Left ventricle myocardium superior (tissue), 1 donor: ENCODE data around the gene SMCO3. TPM values are rescaled to one million over a fixed set of nuclear protein-coding genes. Genes with fewer than 3 reads are reported as not detected.

ENCODE experiments used
- ATAC-seq: fragments of 200-7000 bp; cut with Tn5 transposase; one replicate; pipeline ENCODE4 v1.9.1; 2020; ENCODE audit warnings: mild to moderate bottlenecking, moderate library complexity
- DNase-seq: peaks from one replicate; pipeline ENCODE4 v3.0.0-alpha.2; 2020
- intact Hi-C: fragments of 100-400 bp; cut with micrococcal nuclease; formaldehyde crosslinking; loops from one replicate; pipeline ENCODE4 v1.11.0; 2022
- long read RNA-seq: library from polyadenylated mRNA; unstranded; transcript quantifications from one replicate; pipeline ENCODE4 v2.0.0, GENCODE V29; 2021
- total RNA-seq: library from RNA; stranded (reverse); fragmentation: NEBNext Ultra II Directional; extraction: Animal tissue kit (Norgen Biotek cat#: 25700); gene quantifications from one replicate; pipeline ENCODE4 v1.2.1, GENCODE V29; 2021
- donor health status: DM: no; HTN: yes; CAD: no; lungs with severe emphysema.

The SMCO3 gene
- total RNA-seq = 0.20 TPM
- long read RNA-seq = 0 reads

DNA sequence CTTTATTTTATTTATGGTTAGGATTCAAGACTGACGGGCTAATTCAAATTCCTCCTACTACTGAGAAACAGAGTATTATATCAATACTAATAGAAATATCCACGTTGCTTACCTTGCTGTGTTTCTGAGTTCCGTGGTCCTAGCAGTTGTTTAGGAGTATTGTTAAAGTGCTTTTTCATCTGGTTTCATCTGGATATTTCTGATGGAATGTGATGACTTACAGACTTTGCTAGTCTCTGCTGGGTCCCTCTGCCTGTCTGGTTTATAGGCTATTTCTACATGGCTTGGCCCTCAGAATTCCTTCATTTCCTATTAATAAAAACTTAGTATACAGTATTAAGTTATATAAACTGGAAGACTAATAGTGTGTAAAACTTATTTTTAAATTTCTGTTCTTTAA, at the start of gene SMCO3:
TSS of gene SMCO3 (minus strand) at position 169 of the 400 bp plus-strand sequence. CDS start 7,502 bp downstream, outside the sequence.
- ATAC-seq = no peak
- DNase-seq = no peak

DNA sequence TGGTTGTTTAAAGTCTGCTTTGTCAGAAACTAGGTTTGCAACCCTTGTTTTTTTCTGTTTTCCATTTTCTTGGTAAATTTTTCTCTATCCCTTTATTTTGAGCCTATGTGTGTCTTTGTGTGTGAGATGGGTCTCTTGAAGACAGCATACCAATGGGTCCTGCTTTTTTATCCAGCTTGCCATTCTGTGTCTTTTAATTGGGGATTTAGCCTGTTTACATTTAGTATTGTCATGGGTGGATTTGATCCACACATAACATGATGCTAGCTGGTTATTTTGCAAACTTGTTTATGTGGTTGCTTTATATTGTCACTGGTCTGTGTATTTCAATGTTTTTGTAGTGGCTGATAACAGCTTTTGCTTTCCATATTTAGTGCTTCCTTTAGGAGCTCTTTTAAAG, 46.5 kb upstream of the SMCO3 start:
- ATAC-seq = no peak
- intact Hi-C loops = no loop called here
- DNase-seq = no peak

More for the DNA sequence above, at the start of gene SMCO3:
- intact Hi-C loops = no loop called here

DNA sequence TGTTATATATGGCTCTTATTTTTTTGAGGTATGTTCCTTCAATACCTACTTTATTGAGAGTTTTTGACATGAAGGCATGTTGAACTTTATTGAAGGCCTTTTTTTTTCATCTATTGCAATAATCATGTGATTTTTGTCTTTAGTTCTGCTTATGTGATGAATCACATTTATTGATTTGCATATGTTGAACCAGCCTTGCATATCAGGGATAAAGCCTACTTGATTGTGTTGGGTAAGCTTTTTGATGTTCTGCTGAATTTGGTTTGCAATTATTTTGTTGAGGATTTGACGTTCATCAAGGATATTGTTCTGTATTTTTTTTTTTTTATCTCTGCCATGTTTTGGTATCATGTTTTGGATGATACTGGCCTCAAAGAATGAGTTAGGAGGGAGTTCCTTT, 44.5 kb upstream of the SMCO3 start:
- DNase-seq = no peak
- intact Hi-C loops = no loop called here
- ATAC-seq = no peak

DNA sequence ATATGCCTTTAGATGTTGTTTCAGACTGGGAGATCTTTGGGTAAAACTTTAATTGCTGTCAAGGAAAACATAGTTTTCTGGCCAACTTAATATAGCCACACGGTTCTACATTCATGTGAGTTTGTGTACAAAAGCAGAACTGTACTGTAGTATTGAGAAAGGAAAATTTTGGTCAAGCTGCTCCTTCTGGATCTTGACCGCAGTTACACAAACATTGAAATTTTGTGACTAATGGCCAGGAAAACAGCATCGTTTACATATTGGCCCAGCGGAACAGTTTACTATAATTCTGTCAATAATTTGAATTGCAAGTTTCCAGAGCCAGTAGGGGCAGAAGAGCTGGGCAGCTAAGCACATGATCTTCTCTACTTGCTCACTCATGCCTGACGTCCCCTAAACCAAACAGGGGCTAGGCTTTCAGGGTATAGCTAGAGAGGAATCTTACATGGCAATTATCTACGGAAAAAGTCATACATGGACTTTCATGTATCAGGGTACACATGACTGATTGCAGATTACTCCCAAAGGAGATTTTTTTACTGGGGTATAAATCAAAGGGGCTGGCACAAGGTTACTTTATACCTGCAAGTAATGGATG, 40.7 kb upstream of the SMCO3 start:
- intact Hi-C loops = no loop called here
- ATAC-seq = peak; percentile 45

DNA sequence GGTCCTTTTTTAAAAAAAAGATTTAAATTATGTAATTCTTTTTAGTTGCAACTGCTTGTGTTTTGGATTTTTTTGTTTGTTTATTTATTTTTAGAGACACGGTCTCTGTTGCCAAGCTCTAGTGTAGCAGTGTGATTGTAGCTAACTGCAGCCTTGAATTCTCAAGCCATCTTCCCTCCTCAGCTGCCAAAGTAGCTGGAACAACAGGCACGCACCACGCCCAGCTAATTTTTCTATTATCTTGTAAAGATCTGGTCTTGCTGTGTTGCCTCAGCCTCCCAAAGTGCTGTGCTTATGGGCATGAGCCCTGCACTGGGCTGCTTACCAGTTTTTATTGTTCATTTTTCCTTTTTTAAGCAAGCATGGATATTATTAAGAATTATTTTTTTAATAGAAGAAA, 40.0 kb upstream of the SMCO3 start:
- no peak for DNase-seq
- peak; percentile 49 for ATAC-seq
- intact Hi-C loops = no loop called here

More for the DNA sequence above, 40.7 kb upstream of the SMCO3 start:
- DNase-seq = no peak

DNA sequence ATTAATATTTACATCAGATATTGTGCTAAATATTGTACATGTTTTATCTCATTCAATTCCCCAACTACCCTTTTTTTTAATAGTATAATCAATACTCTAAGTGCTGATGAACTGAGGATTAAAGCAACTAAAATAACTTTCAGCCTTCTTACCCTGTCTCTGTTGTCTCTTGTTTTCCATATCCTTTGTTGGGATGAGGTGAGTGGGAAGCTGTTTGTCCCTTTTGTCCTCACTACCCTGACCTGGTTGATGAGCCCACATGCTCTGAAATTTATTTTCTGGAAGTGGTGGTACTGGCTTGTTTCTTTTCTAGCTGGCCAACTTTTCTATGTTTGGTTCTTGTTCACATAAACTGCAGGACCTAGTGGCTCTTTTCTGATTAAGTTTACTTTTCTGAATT, 38.9 kb upstream of the SMCO3 start:
- no peak for DNase-seq
- intact Hi-C loops = no loop called here

DNA sequence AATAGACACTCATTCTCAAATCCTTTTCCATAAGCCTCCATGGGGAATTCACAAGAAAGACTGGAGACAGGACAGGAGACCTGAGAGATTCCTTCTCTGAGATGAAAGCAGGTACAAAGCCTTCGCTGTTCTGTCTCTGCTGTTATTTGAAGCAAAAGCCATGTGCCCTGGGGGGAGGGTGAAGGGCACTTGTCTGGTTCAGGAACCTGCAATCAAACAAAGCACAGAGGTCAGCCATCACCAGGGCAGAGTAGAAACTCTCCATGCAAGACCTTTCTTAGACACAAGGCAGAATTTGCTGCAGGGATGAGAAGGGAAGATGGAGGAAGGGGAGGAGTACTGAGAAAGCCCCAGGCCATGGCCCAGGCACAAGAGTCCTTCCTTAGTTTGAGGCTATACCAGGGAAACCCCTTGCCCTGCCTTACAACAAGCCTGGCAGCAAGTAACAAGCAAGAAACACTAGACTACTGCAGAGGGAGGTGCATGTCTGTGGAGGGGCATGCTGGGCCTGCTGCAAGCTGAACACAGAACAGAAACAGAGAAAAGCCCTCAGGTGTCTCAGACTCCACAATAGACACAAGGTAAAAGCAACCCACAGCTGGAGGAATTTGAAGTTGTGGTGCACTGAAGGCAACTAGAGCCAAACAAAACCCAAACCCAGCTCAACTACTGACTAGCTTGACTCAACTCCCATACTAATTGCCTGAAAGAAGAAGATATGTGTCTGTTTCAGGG, 37.1 kb upstream of the SMCO3 start:
- intact Hi-C loops = no loop called here
- ATAC-seq (no peak), DNase-seq (no peak)

More for the DNA sequence above, 38.9 kb upstream of the SMCO3 start:
- no peak for ATAC-seq

DNA sequence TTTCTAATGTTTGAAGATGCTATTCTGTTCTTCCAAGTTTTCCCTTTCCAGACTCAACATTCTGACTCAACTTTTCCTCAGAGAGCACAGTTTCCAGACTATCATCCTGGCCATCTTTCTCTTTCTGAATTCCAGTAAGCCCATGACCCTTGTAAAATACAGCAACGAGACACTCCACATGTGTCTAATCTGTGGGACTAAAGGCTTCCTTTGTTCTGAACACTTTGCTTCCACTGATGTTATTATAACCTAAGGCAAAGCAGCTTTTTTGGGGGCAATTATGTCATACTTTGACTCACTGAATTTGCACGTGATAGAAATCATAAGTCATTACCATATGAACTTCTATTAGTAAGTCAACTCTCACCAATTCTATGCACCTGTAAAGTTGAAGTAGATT, 35.7 kb upstream of the SMCO3 start:
- ATAC-seq = peak; percentile 85
- intact Hi-C loops = loop anchor here (5.0 kb wide), 1 partner anchor 38 kb away; the partner anchor contains the start of gene MGP
- no peak for DNase-seq

DNA sequence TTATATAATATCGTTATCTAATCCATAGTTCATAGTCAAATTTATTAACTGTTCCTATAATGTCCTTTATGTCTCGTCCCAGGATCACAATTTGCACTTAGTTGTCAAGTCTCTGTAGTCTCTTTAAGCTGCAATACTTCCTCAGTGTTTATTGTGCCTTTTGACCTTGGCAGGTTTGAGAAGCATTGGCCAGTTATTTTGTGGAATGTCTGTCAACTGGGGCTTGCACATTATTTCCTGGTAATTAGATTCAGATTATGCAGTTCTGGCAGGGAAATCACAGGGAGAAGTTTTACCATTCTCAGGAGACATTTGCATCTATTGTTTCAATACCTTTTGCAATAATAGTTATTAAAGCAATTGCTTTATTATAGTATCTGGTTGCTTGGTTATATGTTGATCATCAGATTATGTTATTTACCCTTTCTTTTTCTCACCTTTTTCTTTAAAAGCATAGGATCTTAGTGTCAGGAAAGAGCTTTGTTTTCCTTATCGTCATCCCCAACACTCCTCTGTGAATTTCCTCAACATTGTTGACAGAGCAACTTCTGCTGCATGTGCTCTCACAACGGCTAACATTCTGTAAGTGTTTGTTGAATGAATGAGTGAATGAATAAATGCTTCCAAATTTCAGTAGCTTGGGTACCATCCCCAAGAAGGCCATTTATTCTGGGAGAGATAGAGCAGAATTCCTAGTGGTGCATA, 33.0 kb upstream of the SMCO3 start:
- no peak for DNase-seq
- ATAC-seq = peak; percentile 9
- intact Hi-C loops = loop anchor here (5.0 kb wide), 1 partner anchor 40 kb away; the partner anchor contains the start of gene MGP

DNA sequence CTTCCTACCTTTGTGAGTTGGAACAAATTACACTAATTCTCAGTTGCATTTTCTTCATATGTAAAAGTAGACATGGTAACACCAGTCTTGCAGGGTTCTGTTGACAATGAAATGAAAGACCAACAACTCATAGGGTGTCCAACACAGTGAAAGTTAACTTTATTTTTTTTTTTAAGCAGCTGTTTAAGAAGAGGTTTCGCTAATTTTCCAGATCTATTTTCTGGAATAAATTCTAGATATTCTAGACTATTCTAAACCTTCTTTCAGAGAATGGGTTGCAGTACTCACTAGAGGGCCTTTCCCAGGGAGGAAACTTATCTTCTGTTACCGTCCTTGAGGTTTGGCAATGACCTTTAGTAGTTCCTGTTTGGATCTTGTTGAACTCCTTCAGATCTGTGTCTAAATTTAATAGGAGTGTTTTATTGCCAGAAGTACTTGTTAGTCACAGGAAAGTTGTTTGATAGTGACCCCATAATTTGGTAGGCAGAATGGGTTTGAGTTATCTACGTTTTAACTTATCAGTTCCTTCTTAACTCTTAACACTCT, 32.1 kb upstream of the SMCO3 start:
- intact Hi-C loops = loop anchor here (5.0 kb wide), 1 partner anchor 41 kb away; the partner anchor contains the start of gene MGP
- no peak for DNase-seq
- ATAC-seq = peak; percentile 35

DNA sequence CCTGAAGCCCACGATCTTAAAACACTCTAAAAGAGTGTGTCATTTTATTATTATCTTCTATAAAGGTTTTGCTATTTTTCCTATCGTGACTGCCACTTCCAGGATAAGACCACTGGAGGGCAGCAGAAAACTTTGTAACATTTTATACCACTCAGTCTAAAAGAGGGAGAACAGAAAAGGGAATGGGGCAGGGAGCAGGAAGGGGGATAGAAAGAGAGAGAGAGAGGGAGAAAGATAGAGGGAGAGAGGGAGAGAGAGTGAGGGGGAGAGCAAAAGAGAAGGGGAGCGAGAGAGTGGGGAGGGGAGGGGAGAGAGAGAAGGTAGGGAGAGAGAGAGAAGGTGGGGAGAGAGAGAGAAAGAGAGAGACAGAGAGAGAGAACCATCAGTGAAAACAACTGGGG, 31.4 kb upstream of the SMCO3 start:
- peak; percentile 43 for ATAC-seq
- DNase-seq = no peak
- intact Hi-C loops = loop anchor here (2.0 to 5.0 kb wide), 2 partner anchors 42 to 151 kb away; partner anchors contain the start of gene MGP

DNA sequence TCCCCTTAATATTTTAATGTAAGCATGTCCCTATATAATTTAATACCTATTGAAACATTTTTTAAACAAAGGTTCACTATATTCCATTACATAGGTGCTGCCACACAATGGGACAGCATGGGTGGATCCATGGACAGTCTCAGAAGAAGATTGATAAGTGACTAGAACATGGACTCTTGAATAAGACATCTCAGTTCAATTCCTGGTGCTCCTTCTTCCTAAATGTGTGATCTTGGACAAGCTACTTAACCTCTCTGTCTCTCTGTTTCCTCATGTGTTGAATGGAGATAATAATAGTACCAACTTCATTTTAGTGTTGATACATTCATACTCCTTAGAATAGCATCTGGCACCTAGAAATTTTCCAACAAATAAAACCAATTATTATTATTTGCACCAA, 30.4 kb upstream of the SMCO3 start:
- DNase-seq = no peak
- ATAC-seq = no peak
- intact Hi-C loops = loop anchor here (2.0 kb wide), 1 partner anchor 152 kb away; no protein-coding TSS in a partner anchor

DNA sequence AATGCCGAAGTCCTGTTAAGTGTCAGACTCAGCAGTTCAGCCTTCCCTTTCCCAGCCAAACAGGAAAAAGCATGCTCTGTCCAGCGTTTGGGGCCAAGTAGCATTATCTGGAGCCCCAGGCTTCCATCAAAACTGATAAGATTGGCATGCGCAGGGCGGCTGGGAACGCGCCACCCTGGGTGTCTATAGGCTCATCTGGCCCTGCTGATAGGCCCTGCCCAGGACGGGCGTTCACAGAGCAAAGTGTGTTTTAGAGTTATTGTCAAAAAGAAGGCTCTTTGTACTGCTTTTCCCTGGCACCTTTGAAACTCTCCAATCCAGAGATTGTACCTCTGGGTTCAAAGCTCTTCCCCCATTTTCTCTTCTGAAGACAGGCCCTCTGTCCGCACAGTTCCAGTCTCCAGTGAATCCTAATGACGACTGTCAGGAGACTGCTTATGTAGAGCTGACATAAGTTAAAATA, 29.5 kb upstream of the SMCO3 start, which contains the start of gene ART4:
TSS of gene ART4 (minus strand) at position 102 of the 463 bp plus-strand sequence. CDS start 413 bp downstream, outside the sequence.
- intact Hi-C loops = no loop called here
- DNase-seq (peak; percentile 73), ATAC-seq (peak; percentile 36)

DNA sequence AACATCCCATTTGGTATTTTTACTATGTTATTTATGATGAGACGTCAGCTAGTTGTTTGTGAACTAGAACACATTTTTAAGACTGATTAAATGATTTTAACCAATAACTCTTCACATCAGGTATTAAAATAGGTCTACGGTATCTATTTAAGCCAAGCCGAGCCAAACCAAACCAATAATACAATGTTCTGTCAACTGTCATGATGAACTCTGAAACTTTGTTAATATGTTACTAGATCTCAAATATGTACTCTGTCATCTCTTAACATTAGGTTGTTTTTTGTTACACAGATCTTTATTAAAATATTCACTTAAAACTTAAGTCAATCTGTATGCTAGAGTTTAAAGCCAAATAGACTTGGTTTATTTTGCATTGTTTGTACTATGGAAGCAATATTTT, 28.3 kb upstream of the SMCO3 start:
- no peak for DNase-seq
- ATAC-seq = no peak
- intact Hi-C loops = no loop called here

DNA sequence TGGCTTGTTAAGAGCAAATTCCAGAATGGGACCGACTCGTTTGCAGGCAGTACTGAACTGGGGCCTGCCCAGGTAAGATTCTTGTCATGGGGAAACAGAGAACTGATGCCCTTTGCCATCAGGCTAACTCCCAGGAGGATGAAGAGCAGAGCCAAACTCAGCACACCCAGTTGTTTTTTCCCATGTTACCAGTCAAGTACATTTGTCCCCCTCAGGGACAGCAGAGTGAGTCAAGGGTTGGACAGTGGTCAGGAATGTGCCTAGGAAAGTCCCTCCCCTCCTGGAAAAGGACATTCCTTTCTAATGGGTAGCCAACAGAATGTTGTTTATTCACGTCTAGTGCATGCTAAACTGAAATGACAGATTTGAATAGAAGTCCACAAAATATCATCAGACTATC, 27.8 kb upstream of the SMCO3 start:
- intact Hi-C loops = no loop called here
- ATAC-seq (peak; percentile 94), DNase-seq (peak; percentile 58)

DNA sequence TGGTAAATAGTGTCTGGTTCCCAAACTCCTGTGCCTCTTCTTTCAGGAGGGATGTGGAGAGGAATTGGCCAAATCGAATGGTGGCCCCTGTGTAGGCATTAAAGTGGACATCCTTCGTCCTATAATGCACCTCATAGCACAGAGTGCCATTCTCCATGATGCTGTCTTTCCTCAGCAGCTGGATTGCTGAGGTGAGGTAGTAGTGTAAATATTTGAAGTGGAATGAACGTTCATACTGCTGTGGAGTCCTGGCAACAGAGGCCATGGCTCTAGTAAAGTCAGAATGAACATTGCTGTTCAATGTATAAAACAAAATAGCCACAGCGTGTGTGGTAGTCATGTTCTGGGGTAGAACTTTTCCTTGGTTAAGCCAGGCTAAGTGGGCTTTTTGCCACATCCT, 26.6 kb upstream of the SMCO3 start:
- ATAC-seq (no peak), DNase-seq (no peak)
- intact Hi-C loops = no loop called here

DNA sequence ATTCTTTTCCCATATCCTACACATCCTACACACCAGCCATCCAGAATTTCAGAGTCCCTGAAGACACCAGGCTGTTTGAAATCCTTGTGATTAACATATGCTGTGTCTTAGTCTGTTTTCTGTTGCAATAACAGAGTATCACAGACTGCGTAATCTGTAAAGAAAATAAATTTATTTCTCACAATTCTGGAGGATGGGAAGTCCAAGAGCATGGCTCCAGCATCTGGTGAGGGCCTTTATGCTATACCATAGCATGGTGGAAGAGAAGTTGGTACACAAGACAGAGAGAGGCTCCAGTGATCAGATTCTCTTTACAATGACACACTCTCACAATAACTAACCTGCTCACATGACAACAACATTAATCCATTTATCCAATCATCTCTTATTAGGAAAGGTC, 25.3 kb upstream of the SMCO3 start:
- intact Hi-C loops = no loop called here
- ATAC-seq = no peak
- no peak for DNase-seq

DNA sequence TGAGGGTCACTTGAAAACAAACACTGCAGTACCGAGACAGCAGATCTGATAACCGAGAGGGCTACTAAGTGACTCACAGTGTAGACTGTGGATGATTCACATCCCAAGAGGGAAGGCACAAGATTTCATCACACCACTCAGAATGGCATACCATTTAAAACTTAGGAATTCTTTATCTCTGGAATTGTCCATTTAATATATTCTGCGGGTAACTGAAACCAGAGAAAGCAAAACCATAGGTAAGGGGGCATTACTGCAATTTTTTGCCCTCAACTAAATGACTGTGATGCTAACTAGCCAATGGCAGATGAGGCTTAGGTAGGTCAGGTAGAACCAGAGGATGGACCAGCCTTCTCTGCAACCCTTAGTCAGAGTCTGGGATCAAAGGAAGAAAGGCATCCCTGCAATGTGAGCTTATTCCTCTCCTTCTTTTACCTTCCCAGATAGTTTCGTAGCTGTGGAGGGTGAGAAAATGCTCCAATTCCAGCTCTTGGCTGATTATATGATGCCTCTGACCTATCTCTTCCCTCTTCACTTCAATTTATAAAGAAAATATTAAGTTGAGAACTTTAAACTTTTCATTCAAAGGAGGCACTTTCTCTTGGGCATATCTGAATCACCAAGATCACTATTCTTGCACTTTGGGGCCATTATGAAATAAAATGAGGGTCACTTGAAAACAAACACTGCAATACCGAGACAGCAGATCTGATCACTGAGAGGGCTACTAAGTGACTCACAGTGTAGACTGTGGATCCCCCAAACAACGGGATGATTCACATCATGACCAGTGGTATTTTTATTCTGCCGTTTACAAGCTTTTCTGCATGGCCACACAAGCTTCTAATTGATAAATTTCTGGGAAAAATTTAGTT, 22.6 kb upstream of the SMCO3 start:
- DNase-seq (no peak), ATAC-seq (peak; percentile 76)
- intact Hi-C loops = no loop called here

DNA sequence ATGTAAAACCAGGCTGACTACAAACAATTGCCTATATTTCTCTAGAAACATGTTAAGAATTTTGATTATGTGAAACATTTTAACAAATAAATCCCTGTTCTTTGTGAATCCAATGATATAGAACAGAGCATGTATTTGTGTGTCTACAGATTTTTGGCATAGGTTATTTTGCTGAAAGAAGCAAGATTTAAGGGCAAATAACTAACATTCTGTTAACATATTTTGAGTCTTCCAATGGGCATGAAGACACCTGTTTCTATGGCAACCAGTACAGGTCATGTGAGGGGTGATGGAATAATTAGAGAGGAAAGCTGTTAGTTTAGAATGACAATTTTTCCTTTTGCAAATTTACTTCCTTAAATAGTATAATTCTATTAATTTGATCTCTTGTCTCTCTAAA, 20.5 kb upstream of the SMCO3 start:
- ATAC-seq (no peak), DNase-seq (no peak)
- intact Hi-C loops = no loop called here
